ENCODE data around the gene PAPSS2.
"Not testable (repeated sequence)": the region's sequence is repeated elsewhere in the genome, so short reads cannot be mapped to it uniquely, and the experiment has no call there.

The PAPSS2 gene

GRCh38 chr10:87702260-87702972 is 42.7 kb downstream of the PAPSS2 start:
- DNase-seq (ENCODE audit: extremely low read depth in 1 of 2, low read depth in 1 of 2) = no peak

DNA sequence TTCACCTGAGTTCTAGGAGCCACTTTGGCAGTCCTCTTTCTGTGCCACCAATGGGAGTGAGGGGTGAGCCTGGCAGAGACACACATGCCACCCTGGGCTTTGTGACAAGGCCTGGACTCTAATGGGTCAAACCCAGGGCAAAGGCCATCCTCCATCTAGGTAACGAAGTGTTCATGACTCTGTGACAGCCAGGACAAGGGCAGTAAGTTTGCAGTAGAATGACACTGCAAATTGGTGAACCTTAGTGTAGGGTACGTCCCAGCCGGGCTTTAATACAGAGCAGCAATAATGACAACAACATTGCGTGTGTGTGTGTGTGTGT is 43.3 kb downstream of the PAPSS2 start:
- no peak for DNase-seq (ENCODE audit: extremely low read depth in 1 of 2, low read depth in 1 of 2)

GRCh38 chr10:87703771-87704170 is 44.1 kb downstream of the PAPSS2 start:
- DNase-seq (ENCODE audit: extremely low read depth in 1 of 2, low read depth in 1 of 2) = no peak

- no peak for DNase-seq (ENCODE audit: extremely low read depth in 1 of 2, low read depth in 1 of 2)
Observed at GRCh38 chr10:87705339-87705738, 45.7 kb downstream of the PAPSS2 start.

DNA sequence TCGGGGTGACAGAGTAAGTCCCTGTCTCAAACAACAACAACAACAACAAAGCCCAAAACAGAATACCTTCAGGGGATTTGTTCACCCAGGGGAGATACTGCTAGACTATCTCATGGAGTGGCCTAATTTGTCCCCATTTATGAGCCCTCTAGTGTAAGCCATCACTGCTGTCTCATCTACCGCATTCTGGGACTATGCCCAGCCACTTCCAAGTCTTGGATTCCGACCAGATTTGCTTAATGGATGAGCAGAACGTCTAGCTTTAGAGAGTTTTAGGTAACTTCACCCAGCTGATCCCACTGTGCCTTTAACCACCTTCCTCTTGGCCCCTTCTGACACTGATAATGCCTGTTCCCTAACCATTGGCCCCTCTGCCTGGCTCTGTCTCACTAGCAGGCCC is 47.1 kb downstream of the PAPSS2 start:
- DNase-seq (ENCODE audit: extremely low read depth in 1 of 2, low read depth in 1 of 2) = no peak

DNA sequence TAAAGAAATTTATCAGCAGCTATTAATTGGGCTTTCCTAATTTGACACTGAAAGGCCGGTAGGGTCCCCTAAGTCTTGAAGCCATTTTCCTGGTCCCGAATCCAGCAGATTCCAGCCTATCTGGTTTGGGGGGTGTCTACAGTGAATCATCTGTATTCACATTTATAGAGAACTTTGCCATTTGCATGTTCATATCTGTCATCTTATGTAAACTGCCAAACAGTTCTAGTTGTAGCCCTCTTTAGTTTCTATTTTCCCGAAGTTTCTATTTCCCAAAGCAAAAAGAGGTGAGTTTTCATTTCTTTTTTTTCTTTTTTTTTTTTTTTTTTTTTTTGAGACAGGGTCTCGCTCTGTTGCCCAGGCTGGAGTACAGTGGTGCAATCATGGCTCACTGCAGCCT is 47.6 kb downstream of the PAPSS2 start:
- DNase-seq (ENCODE audit: extremely low read depth in 1 of 2, low read depth in 1 of 2) = no peak

DNA sequence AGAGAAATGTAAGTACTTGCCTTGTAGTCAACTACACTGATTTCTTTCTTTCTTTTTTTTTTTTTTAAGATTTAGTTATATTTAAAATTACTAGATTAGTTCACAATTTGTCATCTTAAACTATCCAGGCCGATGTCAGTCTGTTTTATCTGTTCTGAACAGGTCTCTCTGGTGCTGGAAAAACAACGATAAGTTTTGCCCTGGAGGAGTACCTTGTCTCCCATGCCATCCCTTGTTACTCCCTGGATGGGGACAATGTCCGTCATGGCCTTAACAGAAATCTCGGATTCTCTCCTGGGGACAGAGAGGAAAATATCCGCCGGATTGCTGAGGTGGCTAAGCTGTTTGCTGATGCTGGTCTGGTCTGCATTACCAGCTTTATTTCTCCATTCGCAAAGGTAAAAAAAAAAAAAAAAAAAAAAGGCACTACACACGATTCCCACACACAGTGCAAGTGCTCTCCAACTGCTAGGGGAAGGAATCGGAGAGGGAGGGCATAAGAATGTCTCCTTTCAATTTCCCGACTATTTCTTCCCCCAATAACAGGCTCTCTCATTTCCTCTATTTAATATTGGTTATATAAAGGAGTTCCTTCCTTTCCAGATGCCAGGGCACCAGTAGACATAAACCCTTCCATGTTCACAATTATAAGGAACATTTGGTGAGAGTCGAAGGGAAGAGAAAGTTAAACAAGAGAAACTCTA is 53.4 kb downstream of the PAPSS2 start:
- no peak for DNase-seq (ENCODE audit: extremely low read depth in 1 of 2, low read depth in 1 of 2)

DNA sequence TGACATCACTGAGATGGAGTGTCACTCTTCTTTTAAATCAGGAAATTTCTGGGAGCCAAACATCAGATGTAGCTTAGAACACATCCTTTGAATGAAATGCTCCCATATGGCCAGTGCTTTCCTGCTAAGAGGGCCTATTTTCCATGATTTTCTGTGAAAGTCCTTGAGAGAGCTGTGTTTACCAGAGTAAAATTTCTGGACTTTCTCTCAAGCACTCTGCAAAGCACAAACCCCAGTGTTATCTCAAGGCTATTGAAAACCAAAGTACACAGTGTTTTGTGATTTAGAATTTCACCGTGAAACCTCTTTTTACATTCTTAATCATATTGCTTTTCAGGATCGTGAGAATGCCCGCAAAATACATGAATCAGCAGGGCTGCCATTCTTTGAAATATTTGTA is 54.0 kb downstream of the PAPSS2 start:
- DNase-seq (ENCODE audit: extremely low read depth in 1 of 2, low read depth in 1 of 2) = no peak

DNA sequence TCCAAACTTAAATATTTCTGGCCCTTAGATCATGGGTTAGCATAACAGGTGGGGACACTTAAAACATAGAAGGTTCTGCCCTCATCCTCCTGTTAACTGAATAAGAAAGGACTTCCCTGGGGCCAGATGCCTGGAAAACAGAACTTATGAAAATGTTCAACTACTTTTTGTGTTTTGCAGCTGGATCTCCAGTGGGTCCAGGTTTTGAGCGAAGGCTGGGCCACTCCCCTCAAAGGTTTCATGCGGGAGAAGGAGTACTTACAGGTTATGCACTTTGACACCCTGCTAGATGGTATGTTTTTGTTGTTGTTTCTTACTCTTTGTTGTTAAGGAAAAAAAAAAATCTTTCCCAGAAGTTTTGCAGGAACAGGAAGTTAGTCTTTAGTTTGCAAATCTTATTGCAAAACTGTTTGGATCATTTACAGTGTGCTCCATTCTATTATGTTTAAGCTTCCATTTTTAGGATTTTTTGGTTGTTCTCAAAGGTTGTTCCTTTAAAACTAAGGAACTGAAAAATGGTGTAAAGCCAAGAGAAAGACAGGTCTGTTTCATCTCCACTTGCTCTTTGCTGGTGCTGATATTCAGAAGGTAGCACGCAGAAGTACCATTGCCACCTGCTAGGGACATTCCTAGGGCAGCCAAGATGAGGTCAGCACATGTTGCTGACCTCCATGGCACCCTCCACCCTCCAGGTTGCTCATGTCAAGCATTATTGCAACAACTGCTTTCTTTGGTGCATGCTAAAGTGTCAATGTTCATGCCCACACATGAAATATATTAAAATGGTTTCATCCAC is 56.1 kb downstream of the PAPSS2 start:
- no peak for DNase-seq (ENCODE audit: extremely low read depth in 1 of 2, low read depth in 1 of 2)

DNA sequence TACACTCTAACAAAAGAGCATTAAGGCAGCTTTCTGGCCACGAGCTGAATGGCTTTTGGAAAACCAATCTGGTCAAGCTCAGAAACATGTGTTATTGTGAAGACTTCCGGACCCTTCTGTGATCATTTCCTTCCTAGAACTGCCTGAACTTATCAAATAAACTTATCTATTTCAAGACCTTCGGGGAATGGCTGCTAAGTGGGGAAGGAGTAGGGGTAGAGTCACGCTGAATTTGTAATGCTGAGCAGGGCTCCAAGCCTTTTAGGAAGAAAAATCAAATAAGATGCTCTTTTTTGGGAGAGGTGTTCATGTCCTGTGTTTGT is 56.6 kb downstream of the PAPSS2 start:
- no peak for DNase-seq (ENCODE audit: extremely low read depth in 1 of 2, low read depth in 1 of 2)

GRCh38 chr10:87720665-87721064 is 61.0 kb downstream of the PAPSS2 start:
- no peak for DNase-seq (ENCODE audit: extremely low read depth in 1 of 2, low read depth in 1 of 2)

- no peak for DNase-seq (ENCODE audit: extremely low read depth in 1 of 2, low read depth in 1 of 2)
Observed at GRCh38 chr10:87721781-87722180, 62.1 kb downstream of the PAPSS2 start.

GRCh38 chr10:87722716-87723115 is 63.0 kb downstream of the PAPSS2 start:
- no peak for DNase-seq (ENCODE audit: extremely low read depth in 1 of 2, low read depth in 1 of 2)

DNA sequence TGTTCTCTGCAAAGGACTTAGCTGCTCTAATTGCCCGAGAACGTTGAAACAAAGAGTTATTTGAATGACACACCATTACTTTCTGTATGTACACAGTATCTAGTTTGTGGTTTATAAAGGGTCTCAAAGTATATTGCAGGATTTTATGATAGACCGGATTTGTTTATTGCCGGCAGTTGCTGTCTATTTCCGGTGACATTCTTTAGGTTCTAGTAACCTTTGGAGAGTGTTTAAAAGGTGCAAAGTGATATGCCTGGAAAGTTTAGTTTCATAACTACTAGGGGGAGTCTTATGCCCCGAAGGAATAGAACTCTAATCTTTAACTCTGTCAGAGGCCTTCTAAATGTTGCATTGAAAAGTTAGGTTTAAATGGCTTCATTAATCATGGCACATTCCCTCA is 63.8 kb downstream of the PAPSS2 start:
- DNase-seq (ENCODE audit: extremely low read depth in 1 of 2, low read depth in 1 of 2) = no peak

GRCh38 chr10:87724789-87725188 is 65.1 kb downstream of the PAPSS2 start:
- DNase-seq (ENCODE audit: extremely low read depth in 1 of 2, low read depth in 1 of 2) = no peak

DNA sequence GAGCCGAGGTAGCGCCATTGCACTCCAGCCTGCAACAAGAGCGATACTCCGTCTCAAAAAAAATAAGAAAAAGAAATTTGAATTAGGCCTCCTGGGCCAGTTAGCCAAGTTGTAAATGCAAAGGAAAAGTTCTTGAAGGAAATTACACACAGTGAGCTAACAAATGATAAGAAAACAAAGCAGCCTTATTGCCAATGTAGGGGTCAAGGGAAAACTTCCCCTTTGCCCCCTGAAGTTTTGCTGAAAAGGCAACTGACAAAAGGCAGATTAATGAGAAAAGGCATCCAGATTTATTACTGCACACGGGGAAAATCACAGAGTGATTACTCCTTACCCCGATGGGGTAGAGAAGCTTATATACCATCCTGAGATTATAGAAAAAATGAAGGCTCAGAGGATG is 70.3 kb downstream of the PAPSS2 start:
- no peak for DNase-seq (ENCODE audit: extremely low read depth in 1 of 2, low read depth in 1 of 2)

DNA sequence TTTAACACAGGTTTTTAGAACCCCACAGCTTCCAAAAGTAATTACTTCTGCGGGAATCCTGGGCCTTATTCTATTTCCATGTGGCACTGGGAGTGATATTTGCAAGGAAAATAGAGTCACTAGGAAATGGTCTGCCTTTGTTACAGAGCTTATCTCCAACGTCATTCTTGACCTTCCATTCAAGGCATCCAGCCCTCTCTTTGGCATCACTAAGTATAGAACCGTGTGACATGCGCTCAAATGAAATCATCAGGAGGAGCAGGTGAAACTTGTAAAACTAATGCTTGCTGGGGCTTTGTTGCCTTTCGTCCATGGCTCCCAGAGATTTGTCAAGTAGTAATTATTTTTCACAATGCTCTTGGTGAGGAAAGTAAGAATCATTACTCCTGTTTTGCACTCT is 73.4 kb downstream of the PAPSS2 start:
- no peak for DNase-seq (ENCODE audit: extremely low read depth in 1 of 2, low read depth in 1 of 2)

DNA sequence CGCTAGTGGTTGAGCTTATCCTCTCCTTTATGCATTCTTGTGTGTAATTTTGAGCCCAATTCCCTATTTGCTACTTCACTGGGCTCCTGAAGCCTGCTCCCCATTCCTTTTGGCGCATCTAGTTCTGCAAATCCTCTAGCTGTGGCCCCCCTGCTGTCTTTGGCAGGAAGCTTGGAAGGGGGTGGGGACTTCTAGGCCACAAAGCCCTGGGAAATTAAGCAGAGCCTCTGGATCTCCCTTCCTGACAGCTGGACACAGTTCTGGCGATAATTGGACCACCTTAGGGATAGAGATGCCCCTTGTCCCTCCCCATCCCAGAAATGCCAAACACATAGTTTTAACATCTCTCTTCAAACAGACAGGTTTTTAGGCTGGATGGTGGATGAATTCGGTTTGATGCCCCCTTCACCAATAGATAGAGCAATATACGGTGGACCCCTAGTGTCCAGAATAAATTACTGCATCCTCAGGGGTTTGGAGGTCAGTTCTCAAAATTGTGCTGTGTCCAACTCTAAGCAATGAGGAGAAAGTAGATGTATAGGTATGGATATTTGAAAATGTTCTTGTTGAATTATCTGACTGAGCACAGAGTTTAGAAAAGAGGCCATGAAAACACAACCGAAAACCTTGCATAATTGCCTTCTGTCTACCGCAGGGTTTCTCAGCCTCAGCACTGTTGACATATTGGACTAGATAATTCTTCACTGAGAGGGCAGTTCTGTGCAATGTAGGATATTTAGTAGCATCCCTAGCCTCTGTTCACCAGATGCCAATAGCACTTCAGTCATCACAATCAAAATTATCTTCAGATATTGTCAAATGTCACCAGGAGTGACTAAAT is 75.5 kb downstream of the PAPSS2 start:
- DNase-seq (ENCODE audit: extremely low read depth in 1 of 2, low read depth in 1 of 2) = no peak

DNA sequence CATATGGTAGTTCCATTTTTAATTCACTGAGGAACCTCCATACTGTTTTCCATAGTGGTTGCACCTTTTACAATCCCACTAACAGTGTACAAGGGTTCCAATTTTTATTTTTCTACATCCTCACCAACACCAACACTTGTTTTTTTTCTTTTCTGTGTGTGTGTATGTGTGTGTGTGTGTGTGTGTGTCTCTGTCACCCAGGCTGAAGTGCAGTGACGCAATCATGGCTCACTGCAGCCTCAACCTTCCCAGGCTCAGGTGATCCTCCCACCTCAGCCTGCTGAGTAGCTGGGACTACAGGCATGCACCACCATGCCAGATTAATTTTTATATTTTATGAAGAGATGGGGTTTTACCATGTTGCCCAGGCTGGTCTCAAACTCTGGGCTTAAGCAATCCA is 78.6 kb downstream of the PAPSS2 start:
- not testable (repeated sequence) for DNase-seq (ENCODE audit: extremely low read depth in 1 of 2, low read depth in 1 of 2)

DNA sequence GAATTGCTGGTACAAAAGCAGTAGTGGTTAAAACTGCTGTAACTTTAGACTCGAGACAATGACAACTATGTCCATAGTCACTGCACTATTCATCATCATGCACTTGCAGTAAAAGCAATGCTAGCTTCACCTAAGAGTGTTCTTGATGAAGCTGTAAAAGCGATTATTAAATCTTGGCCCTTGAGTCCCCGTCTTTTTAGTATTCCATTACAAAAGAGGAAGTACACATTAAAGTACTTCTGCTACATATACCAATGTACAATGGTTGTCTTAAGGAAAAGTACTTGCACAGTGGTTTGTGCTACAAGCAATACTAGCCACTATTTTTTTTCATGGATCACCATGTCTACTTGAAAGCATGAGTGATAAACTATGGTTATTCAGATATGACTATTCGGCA is 80.0 kb downstream of the PAPSS2 start:
- DNase-seq (ENCODE audit: extremely low read depth in 1 of 2, low read depth in 1 of 2) = no peak

DNA sequence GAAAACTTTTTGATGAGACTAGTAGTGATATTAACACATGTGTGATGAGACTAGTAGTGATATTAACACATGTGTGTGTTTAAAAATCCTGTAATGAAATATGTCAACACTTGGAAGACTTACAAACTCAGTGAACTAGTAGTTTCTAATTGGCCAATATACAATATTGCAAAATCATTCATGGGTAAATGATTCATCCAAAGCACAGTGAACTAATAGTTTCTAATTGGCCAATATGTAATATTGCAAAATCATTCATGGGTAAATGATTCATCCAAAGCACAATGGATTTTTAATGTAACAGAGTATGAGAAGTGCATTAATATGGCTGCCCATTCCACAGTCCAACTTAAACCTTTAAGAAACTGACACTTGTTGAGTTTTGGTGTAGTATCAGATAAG is 80.6 kb downstream of the PAPSS2 start:
- DNase-seq (ENCODE audit: extremely low read depth in 1 of 2, low read depth in 1 of 2) = no peak

Measured in stimulated activated CD8-positive, alpha-beta memory T cell treated with anti-CD3 and anti-CD28 coated beads, Interleukin-7, amount 100 ng/mL, for 48 hours (primary cell).